ENCODE results near the gene GRM7. TPM values are rescaled to one million over a fixed set of nuclear protein-coding genes. Genes with fewer than 3 reads are reported as not detected.

Gene GRM7
- total RNA-seq, 1 experiment from 2014 or later, result 0.66 TPM

DNA sequence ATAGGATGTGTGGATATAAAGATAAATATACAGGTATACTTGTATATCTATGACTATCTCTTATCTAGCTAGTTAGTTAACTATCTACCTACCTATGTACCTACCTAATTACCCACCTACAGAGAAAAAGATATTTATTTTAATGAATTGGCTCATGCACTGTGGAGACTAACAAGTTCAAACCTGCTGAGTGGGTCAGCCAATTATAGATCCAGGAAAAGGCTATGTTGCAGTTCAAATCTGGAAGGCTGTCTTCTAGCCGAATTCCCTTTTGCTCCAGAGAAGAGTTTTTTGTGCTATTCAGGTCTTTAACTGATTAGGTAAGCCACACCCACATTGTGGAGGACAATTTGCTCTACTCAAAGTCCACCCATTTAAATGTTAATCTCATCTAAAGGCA, 335.0 kb downstream of the GRM7 start:
- DNase-seq (ENCODE audit: low read depth, low spot score), result no peak
- in situ Hi-C loops (cut with HindIII; ENCODE audit: low pct_unique_long_range_greater_than_20kb, low sequenced_read_pairs), result no loop called here

DNA sequence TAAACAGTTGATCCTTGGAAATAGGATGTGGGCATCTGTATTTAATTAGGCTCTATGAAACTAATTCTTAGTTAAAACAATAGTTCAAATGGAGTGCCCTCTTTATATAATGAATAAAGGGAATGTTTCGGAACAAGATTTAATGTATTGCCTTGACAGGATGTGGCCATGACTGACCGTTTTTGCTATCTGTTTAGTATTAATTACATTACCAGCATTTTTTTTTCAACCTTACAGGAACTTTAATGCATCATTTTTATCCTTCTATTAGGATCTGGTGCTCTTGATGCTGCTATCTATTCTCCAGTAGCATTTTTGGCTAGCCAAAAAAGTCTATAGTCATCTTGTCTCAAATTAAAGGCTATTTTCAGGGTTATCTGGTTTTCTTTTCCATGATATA, 340.9 kb downstream of the GRM7 start:
- in situ Hi-C loops (cut with HindIII; ENCODE audit: low pct_unique_long_range_greater_than_20kb, low sequenced_read_pairs), result no loop called here
- DNase-seq (ENCODE audit: low read depth, low spot score), result no peak

GRCh38 chr3:7203969-7204847, 343.3 kb downstream of the GRM7 start:
- in situ Hi-C loops (cut with HindIII; ENCODE audit: low pct_unique_long_range_greater_than_20kb, low sequenced_read_pairs), result no loop called here
- DNase-seq (ENCODE audit: low read depth, low spot score), result no peak

DNA sequence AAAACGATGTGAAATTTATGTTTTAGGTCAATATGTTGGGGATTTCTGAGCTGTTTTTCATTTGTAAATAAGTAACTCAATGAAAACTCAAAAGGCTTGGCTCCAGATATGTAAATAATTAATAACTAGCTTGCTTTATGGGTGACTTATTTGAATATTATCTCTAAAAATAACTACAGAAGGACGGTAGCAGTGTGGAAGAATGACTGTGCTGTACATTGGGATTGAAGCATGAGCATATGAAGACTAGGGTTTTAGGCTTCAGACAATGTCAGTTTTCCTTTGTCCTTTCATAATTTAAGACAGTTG, 343.9 kb downstream of the GRM7 start:
- no peak for DNase-seq (ENCODE audit: low read depth, low spot score)
- in situ Hi-C loops (cut with HindIII; ENCODE audit: low pct_unique_long_range_greater_than_20kb, low sequenced_read_pairs), result no loop called here

DNA sequence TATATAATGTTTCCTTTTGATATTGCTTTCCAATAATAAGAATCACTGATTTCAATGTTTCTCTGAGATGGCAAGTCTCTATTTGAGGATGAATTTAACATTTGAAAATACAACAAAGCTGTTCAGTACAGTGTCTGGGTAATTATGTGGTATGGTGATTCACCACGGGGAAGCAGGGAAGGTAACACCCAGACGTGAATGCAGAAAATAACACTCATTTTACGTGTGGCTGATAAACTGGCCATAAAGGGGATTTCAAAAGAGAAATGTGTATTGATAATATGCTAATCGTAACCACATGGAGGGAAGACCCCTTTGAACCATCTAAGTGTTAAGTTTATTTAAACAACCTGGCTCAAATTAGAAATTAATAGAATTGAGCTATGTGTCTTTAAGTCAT, 344.6 kb downstream of the GRM7 start:
- no peak for DNase-seq (ENCODE audit: low read depth, low spot score)

GRCh38 chr3:7205962-7206361, 345.0 kb downstream of the GRM7 start:
- in situ Hi-C loops (cut with HindIII; ENCODE audit: low pct_unique_long_range_greater_than_20kb, low sequenced_read_pairs), result no loop called here
- DNase-seq (ENCODE audit: low read depth, low spot score), result no peak

More for the DNA sequence above, 344.6 kb downstream of the GRM7 start:
- in situ Hi-C loops (cut with HindIII; ENCODE audit: low pct_unique_long_range_greater_than_20kb, low sequenced_read_pairs), result no loop called here

DNA sequence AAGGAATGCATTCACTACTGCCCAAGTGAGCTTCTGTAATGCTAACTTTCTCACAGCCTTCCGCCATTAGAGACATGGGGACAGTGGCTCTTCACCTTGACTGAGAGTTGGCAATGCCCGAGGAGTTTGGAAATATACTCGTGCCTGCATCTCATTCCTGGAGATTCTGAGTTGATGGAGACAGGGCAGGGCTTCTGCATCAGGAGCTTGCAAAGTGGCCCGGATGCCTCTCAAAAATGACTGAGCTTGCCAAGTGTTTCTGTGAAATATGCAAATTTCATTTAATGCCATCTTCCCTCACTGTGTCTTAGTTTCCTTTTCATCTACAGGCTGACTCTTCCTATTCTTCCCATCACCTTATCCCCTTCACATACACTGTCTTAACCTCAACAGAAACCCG, 346.2 kb downstream of the GRM7 start:
- DNase-seq (ENCODE audit: low read depth, low spot score), result no peak
- in situ Hi-C loops (cut with HindIII; ENCODE audit: low pct_unique_long_range_greater_than_20kb, low sequenced_read_pairs), result no loop called here

- in situ Hi-C loops (cut with HindIII; ENCODE audit: low pct_unique_long_range_greater_than_20kb, low sequenced_read_pairs), result no loop called here
- DNase-seq (ENCODE audit: low read depth, low spot score), result no peak
Observed at GRCh38 chr3:7207928-7208327, 347.0 kb downstream of the GRM7 start.

DNA sequence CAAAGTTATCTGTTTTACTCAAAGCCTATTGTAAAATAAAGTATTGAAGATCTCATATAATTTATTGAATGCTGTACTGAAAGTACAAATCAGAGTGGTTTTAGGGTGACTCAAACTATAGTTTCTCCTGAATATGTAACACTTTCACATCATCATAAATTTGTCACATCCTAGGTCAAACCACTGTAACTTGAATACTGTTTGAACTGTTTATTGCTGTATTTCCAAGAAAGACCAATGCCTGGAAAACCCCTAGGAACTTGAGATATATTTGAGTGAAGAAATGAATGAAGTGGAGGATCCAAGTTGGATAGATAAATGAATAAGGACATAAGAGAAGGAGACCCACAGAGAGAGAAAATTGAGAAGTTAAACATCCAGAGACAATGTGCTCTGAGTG, 348.2 kb downstream of the GRM7 start:
- DNase-seq (ENCODE audit: low read depth, low spot score), result no peak
- in situ Hi-C loops (cut with HindIII; ENCODE audit: low pct_unique_long_range_greater_than_20kb, low sequenced_read_pairs), result no loop called here

GRCh38 chr3:7211740-7212139, 350.8 kb downstream of the GRM7 start:
- DNase-seq (ENCODE audit: low read depth, low spot score), result no peak
- in situ Hi-C loops (cut with HindIII; ENCODE audit: low pct_unique_long_range_greater_than_20kb, low sequenced_read_pairs), result no loop called here

GRCh38 chr3:7215706-7216105, 354.8 kb downstream of the GRM7 start:
- DNase-seq (ENCODE audit: low read depth, low spot score), result no peak
- in situ Hi-C loops (cut with HindIII; ENCODE audit: low pct_unique_long_range_greater_than_20kb, low sequenced_read_pairs), result no loop called here

GRCh38 chr3:7226393-7226792, 365.5 kb downstream of the GRM7 start:
- in situ Hi-C loops (cut with HindIII; ENCODE audit: low pct_unique_long_range_greater_than_20kb, low sequenced_read_pairs), result no loop called here
- no peak for DNase-seq (ENCODE audit: low read depth, low spot score)

DNA sequence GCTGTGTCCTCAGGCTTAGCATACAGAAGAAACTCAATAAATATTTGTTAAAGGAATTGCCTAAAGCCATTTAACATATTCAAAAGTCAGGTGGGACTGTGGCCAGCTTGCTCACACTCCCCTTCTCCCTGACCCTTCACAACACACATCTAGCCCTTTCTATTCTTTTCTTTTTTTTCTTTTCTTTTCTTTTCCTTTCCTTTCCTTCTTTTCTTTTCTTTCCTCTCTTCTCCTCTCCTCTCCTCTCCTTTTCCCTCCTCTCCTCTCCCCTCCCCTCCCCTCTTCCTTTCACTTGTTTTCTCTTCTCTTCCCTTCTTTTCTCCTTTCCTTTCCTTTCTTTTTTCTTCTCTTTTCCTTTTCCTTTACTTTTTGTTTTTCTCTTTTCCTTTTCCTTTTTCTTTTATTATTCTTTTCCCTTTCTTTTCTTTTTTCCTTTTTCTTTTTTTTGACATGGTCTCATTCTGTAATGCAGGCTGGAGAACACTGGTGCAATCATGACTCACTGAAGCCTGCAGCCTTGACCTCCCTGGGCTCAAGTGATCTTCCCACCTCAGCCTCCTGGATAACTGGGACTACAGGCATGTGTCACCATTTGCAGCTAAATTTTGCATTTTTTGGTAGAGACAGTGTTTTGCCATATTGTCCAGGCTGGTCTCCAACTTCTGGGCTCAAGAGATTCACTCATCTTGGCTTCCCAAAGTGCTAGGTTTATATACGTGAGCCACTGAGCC, 377.8 kb downstream of the GRM7 start:
- in situ Hi-C loops (cut with HindIII; ENCODE audit: low pct_unique_long_range_greater_than_20kb, low sequenced_read_pairs), result no loop called here
- no peak for DNase-seq (ENCODE audit: low read depth, low spot score)

DNA sequence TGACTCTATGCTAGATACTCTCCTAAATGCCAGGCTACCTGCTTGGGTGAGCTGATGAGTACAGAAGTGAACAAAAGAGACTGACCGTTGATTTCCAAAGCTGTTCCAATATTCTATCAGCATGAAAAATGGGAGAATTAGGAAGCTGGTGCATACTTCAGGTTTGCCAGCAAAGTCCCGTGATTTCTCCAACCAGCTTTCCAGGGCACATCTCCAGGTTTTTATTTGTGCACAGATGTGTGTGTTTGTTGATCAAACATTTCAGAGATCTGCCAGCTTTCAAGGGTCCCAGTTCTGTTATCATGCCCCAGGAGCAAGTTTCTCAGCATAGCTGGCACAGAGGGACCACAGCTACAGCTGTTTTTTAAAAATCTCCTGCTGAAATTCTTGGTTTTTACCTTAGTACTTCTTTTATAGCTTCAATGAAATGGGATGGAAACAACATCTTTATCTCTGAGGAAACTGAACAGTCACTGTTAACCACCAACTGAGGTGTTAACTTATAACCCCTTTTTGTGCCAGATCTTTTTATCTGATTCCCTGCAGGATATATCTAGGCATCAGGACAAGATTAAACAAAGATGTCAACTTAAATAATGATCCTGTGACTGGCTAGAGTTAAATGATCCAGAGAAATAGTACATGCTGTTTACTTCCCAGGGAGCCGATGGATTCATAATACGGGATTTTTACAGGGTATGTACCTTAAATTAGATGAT, 380.8 kb downstream of the GRM7 start:
- no peak for DNase-seq (ENCODE audit: low read depth, low spot score)
- in situ Hi-C loops (cut with HindIII; ENCODE audit: low pct_unique_long_range_greater_than_20kb, low sequenced_read_pairs), result no loop called here

DNA sequence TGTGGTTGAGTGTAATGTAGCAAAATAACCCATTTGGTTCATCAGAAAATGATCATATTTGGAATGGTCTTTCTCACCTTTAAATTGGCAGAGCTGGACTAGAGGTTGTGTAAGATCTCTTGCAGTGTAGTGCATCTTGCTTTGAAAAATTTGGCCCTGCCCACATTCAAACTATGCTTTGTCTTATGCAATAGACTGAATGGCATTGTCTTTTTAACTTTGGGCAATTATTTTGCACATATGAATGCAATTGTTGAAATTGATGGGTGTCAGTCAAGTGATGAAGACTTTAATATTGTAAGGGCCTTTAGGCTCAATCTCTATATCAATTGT, 381.4 kb downstream of the GRM7 start:
- in situ Hi-C loops (cut with HindIII; ENCODE audit: low pct_unique_long_range_greater_than_20kb, low sequenced_read_pairs), result no loop called here
- no peak for DNase-seq (ENCODE audit: low read depth, low spot score)

DNA sequence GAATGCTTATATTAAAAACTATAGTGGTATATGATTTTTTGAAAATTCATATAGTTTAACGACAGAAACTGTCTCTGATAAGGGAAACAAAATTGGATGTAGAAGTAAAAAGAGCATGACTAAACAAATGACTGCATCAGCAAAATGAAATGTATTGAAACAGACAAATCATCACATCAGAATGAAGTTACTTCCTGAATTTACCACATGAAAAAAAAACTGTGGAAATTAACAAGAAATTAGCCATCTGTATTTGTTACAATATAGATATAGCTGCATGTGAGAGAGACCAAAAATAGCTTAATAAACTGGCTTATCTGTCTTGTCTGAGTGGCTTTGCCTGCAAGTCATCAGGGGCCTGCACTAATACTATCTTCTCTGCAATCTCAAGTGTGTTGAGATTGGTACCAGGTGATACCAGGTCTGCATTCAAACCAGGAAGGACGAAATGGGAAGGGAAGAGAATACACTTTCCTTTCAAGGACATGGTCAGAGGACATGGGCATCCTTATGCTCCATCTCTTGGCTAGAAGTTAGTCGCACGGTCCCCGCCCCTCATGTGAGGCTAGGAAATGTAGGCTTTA, 388.7 kb downstream of the GRM7 start:
- in situ Hi-C loops (cut with HindIII; ENCODE audit: low pct_unique_long_range_greater_than_20kb, low sequenced_read_pairs), result no loop called here
- DNase-seq (ENCODE audit: low read depth, low spot score), result no peak

- no peak for DNase-seq (ENCODE audit: low read depth, low spot score)
- in situ Hi-C loops (cut with HindIII; ENCODE audit: low pct_unique_long_range_greater_than_20kb, low sequenced_read_pairs), result no loop called here
Observed at GRCh38 chr3:7254251-7254650, 393.3 kb downstream of the GRM7 start.

- DNase-seq (ENCODE audit: low read depth, low spot score), result no peak
- in situ Hi-C loops (cut with HindIII; ENCODE audit: low pct_unique_long_range_greater_than_20kb, low sequenced_read_pairs), result no loop called here
Observed at GRCh38 chr3:7260975-7261374, 400.1 kb downstream of the GRM7 start.
